IPS DF 6.9 (cell line): Measurements from ENCODE around the gene TMEM120A.

Source experiments
- DNase-seq: peaks from one replicate; pipeline ENCODE4 v3.0.0-alpha.2; 2013; ENCODE audit warnings: low read depth, low spot score
- H3K27ac ChIP-seq: one replicate; pipeline ENCODE4 v1.5.1; 2013; ENCODE audit warnings: low read length, control low read depth
- H3K27me3 ChIP-seq: 2 replicates; pipeline ENCODE4 v1.6.1; 2013; ENCODE audit warnings: mild to moderate bottlenecking, low read length; ENCODE audit not compliant: control insufficient read depth, insufficient read depth
- H3K36me3 ChIP-seq: 2 replicates; pipeline ENCODE4 v1.6.1; 2013; ENCODE audit warnings: low read length; ENCODE audit not compliant: control insufficient read depth, insufficient read depth
- H3K4me1 ChIP-seq: 2 replicates; pipeline ENCODE4 v1.6.1; 2013; ENCODE audit warnings: low read length; ENCODE audit not compliant: control insufficient read depth, insufficient read depth
- H3K4me3 ChIP-seq: 2 replicates; pipeline ENCODE4 v1.5.1; 2013; ENCODE audit warnings: mild to moderate bottlenecking, low read length
- H3K9me3 ChIP-seq: 2 replicates; pipeline ENCODE4 v1.6.1; 2013; ENCODE audit warnings: low read length, inconsistent platforms; ENCODE audit not compliant: control insufficient read depth, insufficient read depth
- WGBS: extraction: QIAGEN DNeasy Blood & Tissue Kit; methylation state at CpG from one replicate; pipeline ENCODE4 v1.1.7; 2013; ENCODE audit warnings: mixed read lengths, missing lambda C conversion rate; ENCODE audit not compliant: insufficient read length, insufficient coverage; 5-methylcytosine and 5-hydroxymethylcytosine counted together

TMEM120A gene

GRCh38 chr7:75967487-75967997 lies 26.9 kb downstream of the TMEM120A start:
- Histone ChIP-seq H3K9me3 (no peaks in the 10 kb centered on the region), H3K36me3 (peaks cover 3% of the 10 kb centered on the region), H3K4me1 (no peaks in the 10 kb centered on the region; the same call in 1 of the 2 replicates), H3K27ac (no peak overlapping the region), H3K27me3 (no peaks in the 10 kb centered on the region), H3K4me3 (no peak overlapping the region)
- WGBS, result no CpG with 5 or more reads among the region's 13 CpGs
- no peak for DNase-seq

DNA sequence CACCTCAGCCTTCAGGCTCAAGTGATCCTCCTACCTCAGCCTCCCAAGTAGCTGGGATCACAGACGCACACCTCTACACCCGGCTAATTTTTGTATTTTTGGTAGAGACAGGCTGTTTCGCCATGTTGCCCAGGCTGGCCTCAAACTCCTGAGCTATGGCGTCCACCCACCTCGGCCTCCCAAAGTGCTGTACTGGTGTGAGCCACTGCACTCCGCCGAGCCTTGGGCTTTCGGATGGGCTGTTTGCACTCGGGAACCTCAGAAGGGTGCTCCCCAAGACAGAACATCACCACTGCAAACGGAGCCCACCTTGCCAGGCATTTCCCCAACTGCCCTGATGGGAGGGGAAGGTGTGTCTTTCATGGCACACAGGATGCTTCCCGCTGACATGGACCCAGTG lies 27.3 kb downstream of the TMEM120A start:
- DNase-seq, result no peak
- no peak overlapping the region for H3K4me3 ChIP-seq
- H3K27ac ChIP-seq, result no peak overlapping the region
- H3K9me3 ChIP-seq, result no peaks in the 10 kb centered on the region
- H3K36me3 ChIP-seq, result peaks cover 3% of the 10 kb centered on the region
- no peaks in the 10 kb centered on the region; the same call in 1 of the 2 replicates for H3K4me1 ChIP-seq
- no CpG with 5 or more reads among the region's 11 CpGs for WGBS
- no peaks in the 10 kb centered on the region for H3K27me3 ChIP-seq

- H3K9me3 ChIP-seq, result no peaks in the 10 kb centered on the region
- H3K4me3 ChIP-seq, result no peak overlapping the region
- H3K27ac ChIP-seq, result no peak overlapping the region
- no peaks in the 10 kb centered on the region for H3K27me3 ChIP-seq
- peaks cover 3% of the 10 kb centered on the region for H3K36me3 ChIP-seq
- no CpG with 5 or more reads among the region's 26 CpGs for WGBS
- H3K4me1 ChIP-seq, result no peaks in the 10 kb centered on the region; the same call in 1 of the 2 replicates
- no peak for DNase-seq
Observed at GRCh38 chr7:75966190-75966961, 28.0 kb downstream of the TMEM120A start.

DNA sequence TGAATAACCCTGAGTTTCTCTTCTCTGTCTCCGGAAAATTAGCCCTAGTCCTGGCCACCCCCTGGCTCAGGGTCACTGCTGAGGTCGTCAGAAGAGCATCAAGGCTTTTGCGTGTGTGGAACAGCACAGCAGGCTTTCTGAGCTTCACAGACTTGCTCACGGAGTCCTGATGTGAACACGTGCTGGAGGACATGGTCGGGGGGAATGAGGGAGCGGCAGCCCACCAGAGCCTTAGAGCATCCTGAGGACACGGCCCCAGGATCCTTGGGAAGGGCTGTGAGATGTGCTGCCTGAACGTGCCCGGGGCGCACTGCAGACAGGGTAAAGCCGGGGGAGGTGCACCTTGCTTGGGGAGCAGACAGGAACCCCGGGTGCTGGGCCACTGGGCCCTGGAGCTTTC lies 28.8 kb downstream of the TMEM120A start:
- Histone ChIP-seq H3K27ac (no peak overlapping the region), H3K4me1 (no peaks in the 10 kb centered on the region; the same call in 1 of the 2 replicates), H3K9me3 (no peaks in the 10 kb centered on the region), H3K4me3 (no peak overlapping the region), H3K36me3 (peaks cover 3% of the 10 kb centered on the region), H3K27me3 (no peaks in the 10 kb centered on the region)
- WGBS, result no CpG with 5 or more reads among the region's 13 CpGs
- no peak for DNase-seq

- no CpG with 5 or more reads among the region's 9 CpGs for WGBS
- H3K27ac ChIP-seq, result no peak overlapping the region
- peaks cover 3% of the 10 kb centered on the region for H3K36me3 ChIP-seq
- H3K9me3 ChIP-seq, result no peaks in the 10 kb centered on the region
- DNase-seq, result no peak
- H3K4me1 ChIP-seq, result no peaks in the 10 kb centered on the region; the same call in 1 of the 2 replicates
- no peaks in the 10 kb centered on the region for H3K27me3 ChIP-seq
- no peak overlapping the region for H3K4me3 ChIP-seq
Observed at GRCh38 chr7:75963381-75963995, 30.9 kb downstream of the TMEM120A start.

- WGBS, result no CpG with 5 or more reads among the region's 18 CpGs
- Histone ChIP-seq H3K9me3 (no peaks in the 10 kb centered on the region), H3K27me3 (no peaks in the 10 kb centered on the region), H3K36me3 (no peaks in the 10 kb centered on the region; the same call in 1 of the 2 replicates), H3K4me1 (no peaks in the 10 kb centered on the region; the same call in 1 of the 2 replicates), H3K4me3 (no peak overlapping the region), H3K27ac (no peak overlapping the region)
- no peak for DNase-seq
Observed at GRCh38 chr7:75962607-75963380, 31.6 kb downstream of the TMEM120A start.

GRCh38 chr7:75961218-75961617 lies 33.2 kb downstream of the TMEM120A start:
- Histone ChIP-seq H3K4me1 (no peaks in the 10 kb centered on the region), H3K36me3 (no peaks in the 10 kb centered on the region; the same call in 1 of the 2 replicates), H3K27me3 (no peaks in the 10 kb centered on the region), H3K9me3 (no peaks in the 10 kb centered on the region), H3K4me3 (no peak overlapping the region), H3K27ac (no peak overlapping the region)
- no peak for DNase-seq
- WGBS, result no CpG with 5 or more reads among the region's 7 CpGs

DNA sequence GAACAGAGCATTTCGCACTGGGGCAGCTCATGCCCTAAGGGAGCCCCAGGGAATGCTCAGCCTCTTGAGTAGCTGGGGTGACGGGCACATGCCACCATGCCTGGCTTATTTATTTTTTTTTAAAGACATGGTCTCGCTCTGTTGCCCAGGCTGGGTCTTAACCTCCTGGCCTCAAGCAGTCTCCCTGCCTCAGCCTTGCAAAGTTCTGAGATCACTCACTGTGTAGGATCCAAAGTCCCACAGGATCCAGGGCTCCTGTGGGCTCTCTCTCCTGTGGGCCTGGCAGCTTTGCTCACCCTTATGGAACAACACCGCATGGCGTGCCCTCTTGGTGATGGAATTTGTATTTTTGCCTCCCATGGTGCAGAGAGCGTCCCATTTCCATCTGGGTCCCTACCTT lies 34.0 kb downstream of the TMEM120A start:
- H3K4me3 ChIP-seq, result no peak overlapping the region
- WGBS, result no CpG with 5 or more reads among the region's 6 CpGs
- no peak overlapping the region for H3K27ac ChIP-seq
- H3K36me3 ChIP-seq, result peaks cover 3% of the 10 kb centered on the region; the same call in 1 of the 2 replicates
- DNase-seq, result no peak
- H3K27me3 ChIP-seq, result no peaks in the 10 kb centered on the region
- no peaks in the 10 kb centered on the region for H3K9me3 ChIP-seq
- H3K4me1 ChIP-seq, result no peaks in the 10 kb centered on the region

DNA sequence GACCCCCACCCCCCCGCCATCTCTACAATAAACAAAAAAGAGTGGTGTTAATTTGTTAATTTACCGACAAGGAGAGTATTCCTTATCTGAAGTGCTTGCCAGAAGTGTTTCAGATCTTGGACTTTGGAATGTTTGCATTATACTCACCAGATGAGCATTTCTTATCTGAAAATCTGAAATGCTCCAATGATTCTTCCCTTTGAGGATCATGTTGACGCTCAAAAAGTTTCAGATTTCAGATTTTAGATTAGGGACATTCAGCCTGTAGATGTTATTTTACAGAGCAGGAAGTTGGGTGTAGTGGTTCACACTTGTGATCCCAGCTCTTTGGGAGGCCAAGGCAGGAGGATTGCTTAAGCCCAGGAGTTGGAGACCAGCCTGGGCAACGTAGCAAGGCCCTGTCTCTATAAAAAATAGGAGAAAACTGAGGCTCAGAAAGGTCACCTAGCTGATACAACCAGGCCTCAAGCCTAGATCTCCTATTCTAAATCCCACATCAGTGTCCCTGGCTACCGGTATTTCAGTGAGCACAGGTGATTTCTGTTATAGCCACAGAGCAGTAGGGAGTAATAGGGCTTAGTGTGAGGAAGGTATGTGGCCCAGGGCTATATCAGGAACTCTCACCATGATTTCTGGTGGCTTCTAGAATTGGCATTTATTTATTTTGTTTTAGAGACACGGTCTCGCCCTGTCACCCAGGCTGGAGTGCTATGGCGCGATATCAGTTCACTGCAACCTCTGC lies 35.4 kb downstream of the TMEM120A start:
- H3K27me3 ChIP-seq, result no peaks in the 10 kb centered on the region
- 0 out of 2 replicates have a peak, but pooled peaks cover 5% of the 10 kb centered on the region for H3K36me3 ChIP-seq
- no peak overlapping the region for H3K27ac ChIP-seq
- H3K9me3 ChIP-seq, result no peaks in the 10 kb centered on the region
- H3K4me3 ChIP-seq, result no peak overlapping the region
- no peaks in the 10 kb centered on the region for H3K4me1 ChIP-seq
- no peak for DNase-seq
- no CpG with 5 or more reads among the region's 9 CpGs for whole genome bisulfite sequencing
